Pancreas (tissue), 10 donors: ENCODE results near the gene AK2. TPM values are rescaled to one million over a fixed set of nuclear protein-coding genes. Genes with fewer than 3 reads are reported as not detected.

Source experiments
- ATAC-seq, 4 donors: fragments of 200-7000 bp; cut with Tn5 transposase; one replicate each; pipeline versions ENCODE4 v1.8.0 to v1.9.1; 2020; ENCODE audit warnings: mild to moderate bottlenecking in 4 of 4, moderate library complexity in 4 of 4
- DNase-seq, 6 donors: peaks; one replicate each; pipeline ENCODE4 v3.0.0-alpha.2; 2020
- FAIRE-seq: peaks from 2 replicates; lab custom pipeline; 2012; peaks lifted over from hg19 to GRCh38; lab: Jason Lieb, UNC
- H3K27ac ChIP-seq, 4 donors: fragments of 200-600 bp; sonication (generic); 1 replicate in 3 of 4; 2 replicates in 1 of 4; pipeline versions ENCODE4 v1.5.0 to v1.8.0; 2020
- H3K27me3 ChIP-seq, 4 donors: fragments of 200-600 bp; one replicate each; pipeline ENCODE4 v1.8.0; 2021
- H3K36me3 ChIP-seq, 3 donors: fragments of 200-600 bp; sonication (generic) in 1 of 3; one replicate each; pipeline versions ENCODE4 v1.5.0 to v1.8.0; 2020 to 2021
- H3K4me1 ChIP-seq, 3 donors: fragments of 200-600 bp; one replicate each; pipeline ENCODE4 v1.8.0; 2021
- H3K4me3 ChIP-seq, 4 donors: fragments of 200-600 bp; sonication (generic) in 2 of 4; one replicate each; pipeline versions ENCODE4 v1.5.0 to v1.8.0; 2020 to 2021
- H3K9me3 ChIP-seq, 4 donors: fragments of 200-600 bp; one replicate each; pipeline ENCODE4 v1.8.0; 2021
- WGBS, 2 donors: extraction: QIAGEN DNeasy Blood & Tissue Kit; methylation state at CpG; one replicate each; pipeline ENCODE4 v1.1.7; 2013; 5-methylcytosine and 5-hydroxymethylcytosine counted together
- intact Hi-C, 3 donors: fragments of 100-400 bp; cut with DNase I; formaldehyde crosslinking; loops; one replicate each; pipeline versions ENCODE4 v1.11.1 to v1.14.2; 2022
- polyA plus RNA-seq, 2 donors: library from polyadenylated mRNA; stranded (reverse); fragments of 200-250 nt; gene quantifications; one replicate each; pipeline ENCODE4 v1.2.3, GENCODE V29; 2013
- total RNA-seq, 6 donors: library from RNA; stranded (reverse); fragmentation: NEBNext Ultra II Directional in 4 of 6; extraction: Animal tissue kit (Norgen Biotek cat#: 25700) in 4 of 6; gene quantifications; one replicate each; pipeline versions ENCODE4 v1.2.1 to v1.2.4, GENCODE V29; 2021 to 2023
- TF ChIP-seq, protein P1 (sequence below), 4 donors: fragments of 200-600 bp; sonication (generic) in 3 of 4; IDR thresholded peaks; one replicate each; pipeline versions ENCODE4 v1.5.0 to v1.8.0; 2021; ENCODE audit warnings: antibody characterized with exemption in 4 of 4
- donor health status: healthy with polysubstance abuse.
- donor health status: DM: no; HTN: no; CAD: no; lungs with moderate emphysema.
- donor health status: DM: no; HTN: no; CAD: no.
- donor health status: control.
- donor health status: control.
- donor health status: Bipolar disorder and iron deficiency.
- donor health status: DM: yes; HTN: yes; CAD: no.
- donor health status: DM: no; HTN: no; CAD: no.
- donor health status: DM: no; HTN: no; CAD: no.
- donor health status: DM: yes; HTN: yes; CAD: no.

AK2 gene
- total and polyA plus RNA-seq, 8 donors = 40.5 to 78.7 (median 61.4) TPM

DNA sequence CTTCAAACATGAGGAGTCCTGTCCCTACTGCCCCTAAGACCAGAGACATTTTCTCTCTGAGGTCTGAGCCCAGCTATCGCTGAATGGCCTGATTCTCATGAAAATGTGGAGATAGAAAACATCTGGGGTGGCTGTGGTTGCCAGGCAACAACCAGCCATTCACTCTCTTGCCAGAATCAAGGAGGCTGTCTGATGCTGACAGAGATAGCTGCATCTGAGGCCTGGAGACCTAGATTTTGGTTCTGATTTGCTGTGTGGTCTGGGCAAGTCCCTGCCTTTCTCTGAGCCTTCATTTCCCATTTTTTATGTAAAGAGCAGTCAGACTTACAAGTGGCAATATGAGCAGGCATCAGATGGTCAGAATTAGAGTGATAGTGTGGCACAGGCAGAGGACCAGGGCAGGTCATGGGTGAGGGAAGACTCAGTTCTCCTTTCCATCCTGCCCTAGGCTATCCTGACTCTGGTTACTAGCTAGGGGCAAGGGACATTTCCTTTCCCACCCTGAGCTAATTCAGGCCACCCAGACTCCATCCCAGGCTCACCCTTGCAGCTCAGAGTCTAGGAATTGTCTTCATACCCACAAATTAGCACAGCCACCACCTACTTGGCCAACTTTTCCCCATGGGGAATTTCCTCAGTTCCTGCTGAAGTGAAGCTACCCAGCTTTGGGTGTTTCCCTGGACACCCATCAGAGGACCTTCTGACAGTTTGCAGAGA is 52.1 kb downstream of the AK2 start:
- Histone ChIP-seq H3K27ac (no peak overlapping the region), H3K4me3 (no peak overlapping the region), H3K4me1 (peaks cover 0 to 21% (median 0%) of the 10 kb centered on the region in 3 donors), H3K27me3 (no peaks in the 10 kb centered on the region), H3K36me3 (no peaks in the 10 kb centered on the region), H3K9me3 (no peaks in the 10 kb centered on the region)
- TF ChIP-seq, protein P1, sequence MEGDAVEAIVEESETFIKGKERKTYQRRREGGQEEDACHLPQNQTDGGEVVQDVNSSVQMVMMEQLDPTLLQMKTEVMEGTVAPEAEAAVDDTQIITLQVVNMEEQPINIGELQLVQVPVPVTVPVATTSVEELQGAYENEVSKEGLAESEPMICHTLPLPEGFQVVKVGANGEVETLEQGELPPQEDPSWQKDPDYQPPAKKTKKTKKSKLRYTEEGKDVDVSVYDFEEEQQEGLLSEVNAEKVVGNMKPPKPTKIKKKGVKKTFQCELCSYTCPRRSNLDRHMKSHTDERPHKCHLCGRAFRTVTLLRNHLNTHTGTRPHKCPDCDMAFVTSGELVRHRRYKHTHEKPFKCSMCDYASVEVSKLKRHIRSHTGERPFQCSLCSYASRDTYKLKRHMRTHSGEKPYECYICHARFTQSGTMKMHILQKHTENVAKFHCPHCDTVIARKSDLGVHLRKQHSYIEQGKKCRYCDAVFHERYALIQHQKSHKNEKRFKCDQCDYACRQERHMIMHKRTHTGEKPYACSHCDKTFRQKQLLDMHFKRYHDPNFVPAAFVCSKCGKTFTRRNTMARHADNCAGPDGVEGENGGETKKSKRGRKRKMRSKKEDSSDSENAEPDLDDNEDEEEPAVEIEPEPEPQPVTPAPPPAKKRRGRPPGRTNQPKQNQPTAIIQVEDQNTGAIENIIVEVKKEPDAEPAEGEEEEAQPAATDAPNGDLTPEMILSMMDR (IDR thresholded peaks at IDR 0.05) = no peak
- intact Hi-C loops = no loop called here
- WGBS, 2 donors = 83 to 91% methylated on average over 1 of the region's 1 CpG
- ATAC-seq (no peak), FAIRE-seq (no peak), DNase-seq (no peak)

DNA sequence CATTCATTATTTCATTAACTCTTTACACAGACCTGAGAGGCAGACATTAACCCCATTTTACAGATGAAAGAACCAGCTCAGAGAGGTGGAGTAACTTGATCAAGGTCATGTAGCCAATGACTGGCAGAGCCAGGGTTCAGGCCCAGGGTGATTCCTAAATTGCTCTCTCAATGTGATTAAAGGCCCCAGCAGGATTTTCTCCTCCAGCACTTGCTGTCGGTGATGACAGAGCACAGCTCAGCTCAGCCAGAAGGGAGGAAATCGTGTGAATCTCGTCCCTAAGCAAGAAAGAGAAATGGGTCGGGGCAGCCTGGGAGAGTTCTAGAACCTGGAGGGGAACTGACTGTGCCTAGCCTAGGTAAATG is 52.6 kb downstream of the AK2 start:
- ATAC-seq (no peak), DNase-seq (no peak), FAIRE-seq (no peak)
- Histone ChIP-seq H3K27ac (no peak overlapping the region), H3K9me3 (no peaks in the 10 kb centered on the region), H3K4me1 (peaks cover 0 to 19% (median 0%) of the 10 kb centered on the region in 3 donors), H3K27me3 (no peaks in the 10 kb centered on the region), H3K36me3 (no peaks in the 10 kb centered on the region), H3K4me3 (no peak overlapping the region)
- 82 to 84% methylated on average over 4 of the region's 4 CpGs for WGBS, 2 donors
- intact Hi-C loops = no loop called here
- TF ChIP-seq, protein P1 (IDR thresholded peaks at IDR 0.05) = no peak

DNA sequence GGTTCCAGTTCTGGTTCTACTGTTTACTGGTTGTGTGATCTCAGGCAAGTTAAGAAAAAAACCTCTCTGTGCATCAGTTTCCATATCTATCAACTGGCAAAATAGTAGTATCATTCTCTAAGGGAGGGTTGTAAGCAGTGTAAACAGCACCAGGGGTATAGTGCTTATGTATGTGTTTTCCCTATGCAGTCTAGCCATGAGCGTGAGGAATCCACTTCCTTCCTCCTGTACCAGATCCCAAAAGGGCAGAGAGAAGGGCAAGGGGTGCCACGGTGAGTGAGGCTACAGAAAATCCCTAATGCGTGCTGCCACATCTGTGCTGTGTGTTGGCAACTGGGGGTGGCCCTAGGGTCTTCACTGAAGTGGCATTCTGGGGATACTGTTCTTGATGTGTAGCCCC is 53.7 kb downstream of the AK2 start:
- intact Hi-C loops = no loop called here
- ATAC-seq = no peak

DNA sequence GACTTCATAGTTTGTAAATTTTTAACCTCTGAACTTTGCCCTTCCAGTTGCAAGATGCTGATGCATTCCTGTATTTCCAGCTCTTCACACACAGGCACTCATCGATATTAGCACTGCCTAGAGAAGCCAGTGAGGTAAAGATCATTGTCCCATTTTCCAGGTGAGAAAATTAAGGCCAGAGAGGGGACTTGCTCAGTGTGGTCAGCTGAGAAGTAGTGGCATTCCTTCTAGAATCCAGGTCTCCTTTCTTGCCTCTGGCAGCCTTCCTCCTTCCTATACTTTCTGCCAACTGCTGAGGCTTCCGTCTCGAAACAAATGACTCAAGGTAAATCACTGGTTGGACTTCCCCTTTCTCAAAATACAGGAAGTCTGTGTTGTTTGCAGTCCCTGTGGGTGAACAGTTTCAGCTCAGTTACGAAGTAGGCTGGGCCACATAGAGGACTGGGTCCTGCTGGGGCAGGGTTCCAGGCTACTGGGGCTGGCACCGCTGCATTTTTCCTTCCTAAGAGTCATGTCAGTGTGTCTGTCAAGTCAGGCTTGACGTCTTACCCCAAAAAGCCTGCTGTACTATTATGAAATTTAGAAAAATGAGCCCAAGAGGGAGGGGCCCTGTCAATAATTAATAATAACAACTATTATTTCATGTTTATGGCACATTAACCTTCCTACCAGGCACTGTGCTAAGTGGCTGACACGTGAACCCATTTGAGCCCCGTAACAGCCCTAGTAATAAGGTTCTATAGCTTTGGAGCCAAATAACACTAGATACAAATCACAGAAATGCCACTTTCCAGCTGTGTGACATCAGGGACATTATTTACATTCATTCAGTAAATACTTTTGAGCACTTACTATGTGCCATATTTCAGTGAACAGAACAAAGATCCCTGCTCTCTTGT is 55.4 kb downstream of the AK2 start:
- Histone ChIP-seq H3K4me3 (no peak overlapping the region), H3K4me1 (peaks cover 0 to 13% (median 0%) of the 10 kb centered on the region in 3 donors), H3K27ac (peak overlapping the region; percentile 40 to 87 (median 70)), H3K9me3 (no peaks in the 10 kb centered on the region), H3K27me3 (no peaks in the 10 kb centered on the region), H3K36me3 (no peaks in the 10 kb centered on the region)
- intact Hi-C loops = no loop called here
- FAIRE-seq = no peak
- DNase-seq = peak in 5 of 6 donors; percentile 46 to 73 (median 69)
- WGBS, 2 donors = 25 to 34% methylated on average over 8 of the region's 8 CpGs
- TF ChIP-seq, protein P1 (IDR thresholded peaks at IDR 0.05) = no peak
- peak; percentile 83 to 95 (median 92) for ATAC-seq

More for the DNA sequence above, 53.7 kb downstream of the AK2 start:
- peaks cover 0 to 13% (median 0%) of the 10 kb centered on the region in 3 donors for H3K4me1 ChIP-seq
- no peak for FAIRE-seq
- DNase-seq = no peak
- no peak overlapping the region for H3K4me3 ChIP-seq
- no peaks in the 10 kb centered on the region for H3K9me3 ChIP-seq
- WGBS, 2 donors = 75 to 88% methylated on average over 3 of the region's 3 CpGs
- no peaks in the 10 kb centered on the region for H3K27me3 ChIP-seq
- TF ChIP-seq, protein P1 (IDR thresholded peaks at IDR 0.05) = no peak
- no peaks in the 10 kb centered on the region for H3K36me3 ChIP-seq
- no peak overlapping the region for H3K27ac ChIP-seq
